Mesenchymal stem cell (in vitro differentiated cells and primary cell): ENCODE data around the gene CTU2. TPM values are rescaled to one million over a fixed set of nuclear protein-coding genes. Genes with fewer than 3 reads are reported as not detected.

Experiments
- DNase-seq: peaks from one replicate; pipeline ENCODE4 v3.0.0-alpha.2; 2013
- H2AFZ ChIP-seq: one replicate; pipeline ENCODE4 v1.6.1; 2013; ENCODE audit warnings: low read depth, mild to moderate bottlenecking, control low read depth, inconsistent platforms, low read length, moderate library complexity
- H2AK5ac ChIP-seq: 2 replicates; pipeline ENCODE4 v1.6.1; 2013; ENCODE audit warnings: low read length, moderate library complexity, mild to moderate bottlenecking, inconsistent platforms; ENCODE audit not compliant: severe bottlenecking
- H2BK120ac ChIP-seq: one replicate; pipeline ENCODE4 v1.6.1; 2013; ENCODE audit warnings: low read depth, mild to moderate bottlenecking, inconsistent platforms, low read length, moderate library complexity
- H2BK12ac ChIP-seq, 2 experiments: one replicate each; pipeline ENCODE4 v1.6.1; 2013; ENCODE audit warnings: inconsistent platforms in 2 of 2, low read length in 2 of 2, mild to moderate bottlenecking in 2 of 2, moderate library complexity in 2 of 2, control low read depth in 1 of 2
- H2BK15ac ChIP-seq: one replicate; pipeline ENCODE4 v1.6.1; 2013; ENCODE audit warnings: mild to moderate bottlenecking, low read depth, inconsistent platforms; ENCODE audit not compliant: poor library complexity, severe bottlenecking
- H2BK5ac ChIP-seq: 2 replicates; pipeline ENCODE4 v1.6.1; 2013; ENCODE audit warnings: low read depth, mild to moderate bottlenecking, low read length, control low read depth, inconsistent platforms; ENCODE audit not compliant: poor library complexity, severe bottlenecking
- H3K14ac ChIP-seq, 2 experiments: one replicate each; pipeline ENCODE4 v1.6.1; 2013; ENCODE audit warnings: inconsistent platforms in 2 of 2, low read length in 2 of 2, control low read depth in 1 of 2, mild to moderate bottlenecking in 1 of 2, moderate library complexity in 1 of 2
- H3K18ac ChIP-seq, 2 experiments: one replicate each; pipeline ENCODE4 v1.6.1; 2013; ENCODE audit warnings: inconsistent platforms in 2 of 2, low read length in 2 of 2, control low read depth in 1 of 2, low read depth in 1 of 2, mild to moderate bottlenecking in 1 of 2
- H3K23ac ChIP-seq, 2 experiments: one replicate each; pipeline ENCODE4 v1.6.1; 2013; ENCODE audit warnings: inconsistent platforms in 2 of 2, low read length in 2 of 2, mild to moderate bottlenecking in 2 of 2, moderate library complexity in 2 of 2, control low read depth in 1 of 2
- H3K27ac ChIP-seq: 2 replicates; pipeline ENCODE4 v1.5.1; 2013; ENCODE audit warnings: mild to moderate bottlenecking, moderate library complexity, low read length, control low read depth, inconsistent platforms; ENCODE audit not compliant: poor library complexity, severe bottlenecking
- H3K27me3 ChIP-seq, 2 experiments: 2 replicates each; pipeline versions ENCODE4 v1.6.1 to v1.7.0; 2013; ENCODE audit warnings: low read length in 2 of 2, mild to moderate bottlenecking in 2 of 2, moderate library complexity in 2 of 2, control low read depth in 1 of 2, inconsistent platforms in 1 of 2; ENCODE audit not compliant: control insufficient read depth in 1 of 2, insufficient read depth in 1 of 2
- H3K36me3 ChIP-seq, 2 experiments: 2 replicates each; pipeline versions ENCODE4 v1.6.1 to v1.7.0; 2013; ENCODE audit warnings: low read length in 2 of 2, control low read depth in 1 of 2, inconsistent platforms in 1 of 2, low read depth in 1 of 2, mild to moderate bottlenecking in 1 of 2; ENCODE audit not compliant: insufficient read depth in 2 of 2, control insufficient read depth in 1 of 2
- H3K4ac ChIP-seq, 2 experiments: one replicate each; pipeline ENCODE4 v1.6.1; 2013; ENCODE audit warnings: inconsistent platforms in 2 of 2, low read length in 2 of 2, mild to moderate bottlenecking in 2 of 2, moderate library complexity in 2 of 2, control low read depth in 1 of 2, low read depth in 1 of 2
- H3K4me1 ChIP-seq: 2 replicates; pipeline ENCODE4 v1.6.1; 2013; ENCODE audit warnings: low read depth, low read length, control low read depth; ENCODE audit not compliant: control insufficient read depth, insufficient read depth
- H3K4me2 ChIP-seq: 2 replicates; pipeline ENCODE4 v1.6.1; 2013; ENCODE audit warnings: low read length, mild to moderate bottlenecking, inconsistent platforms; ENCODE audit not compliant: poor library complexity, severe bottlenecking
- H3K4me3 ChIP-seq, 2 experiments: 2 replicates each; pipeline versions ENCODE4 v1.5.1 to v1.7.0; 2013; ENCODE audit warnings: low read length in 2 of 2, mild to moderate bottlenecking in 2 of 2, control low read depth in 1 of 2, low read depth in 1 of 2; ENCODE audit not compliant: insufficient read depth in 1 of 2
- H3K79me1 ChIP-seq: replicated peaks from 2 replicates; pipeline ENCODE4 v1.6.1; 2013; ENCODE audit warnings: mild to moderate bottlenecking, control low read depth, low read length, inconsistent platforms; ENCODE audit not compliant: poor library complexity, severe bottlenecking
- H3K9ac ChIP-seq: 2 replicates; pipeline ENCODE4 v1.7.0; 2013; ENCODE audit warnings: mild to moderate bottlenecking, low read length, moderate library complexity
- H3K9me3 ChIP-seq: 2 replicates; pipeline ENCODE4 v1.7.0; 2013; ENCODE audit warnings: mild to moderate bottlenecking, low read length; ENCODE audit not compliant: control insufficient read depth
- H4K8ac ChIP-seq: one replicate; pipeline ENCODE4 v1.6.1; 2013; ENCODE audit warnings: inconsistent platforms, mild to moderate bottlenecking, low read length, moderate library complexity
- H4K91ac ChIP-seq: one replicate; pipeline ENCODE4 v1.6.1; 2013; ENCODE audit warnings: mild to moderate bottlenecking, low read length, inconsistent platforms
- WGBS: methylation state at CpG from one replicate; pipeline ENCODE4 v1.1.7; 2013; ENCODE audit warnings: mixed read lengths; 5-methylcytosine and 5-hydroxymethylcytosine counted together
- polyA plus RNA-seq, 2 experiments: library from polyadenylated mRNA; stranded (reverse); fragments of 200-250 nt; gene quantifications; one replicate each; pipeline ENCODE4 v1.2.3, GENCODE V29; 2013

Gene CTU2
- 34.1 TPM for polyA plus RNA-seq (2013, experiment 1 of 2)
- polyA plus RNA-seq (2013, experiment 2 of 2), result 31.6 TPM

GRCh38 chr16:88706229-88706964 is at the start of gene CTU2, which contains the start of gene RNF166:
CTU2 (plus strand) TSS chr16:88706503; CDS start chr16:88706531, 28 bp downstream.
RNF166 (minus strand) TSS chr16:88706408; CDS start chr16:88706325, 83 bp downstream.
- Histone ChIP-seq H2AK5ac (no peak within 1 kb of the TSS), H2BK5ac (no peak within 1 kb of the TSS), H3K4me2 (peak within 1 kb of the TSS; percentile 89), H3K27ac (peak within 1 kb of the TSS; percentile 8), H2BK12ac (no peak within 1 kb of the TSS), H3K9me3 (no peaks in the 10 kb centered on the region), H2AFZ (peak within 1 kb of the TSS; percentile 90), H2BK120ac (peak within 1 kb of the TSS; percentile 39), H3K27me3 (no peaks in the 10 kb centered on the region), H3K36me3 (peaks cover 0 to 48% of the 10 kb centered on the region in 2 experiments), H3K79me1 (peaks cover 45% of the 10 kb centered on the region), H3K18ac (peak within 1 kb of the TSS; percentile 74 to 76), H4K91ac (peak within 1 kb of the TSS; percentile 46), H2BK15ac (peak within 1 kb of the TSS; percentile 81), H3K4me3 (peak within 1 kb of the TSS; percentile 95 to 99), H3K4ac (peak within 1 kb of the TSS; percentile 54 to 75), H4K8ac (peak within 1 kb of the TSS; percentile 91), H3K14ac (peak within 1 kb of the TSS in 1 of 2 experiments; percentile 62), H3K4me1 (peaks cover 31% of the 10 kb centered on the region), H3K23ac (peak within 1 kb of the TSS in 1 of 2 experiments; percentile 80), H3K9ac (peak within 1 kb of the TSS; percentile 93)
- peak; percentile 88 for DNase-seq
- WGBS, result under 1% methylated on average over 62 of the region's 86 CpGs

GRCh38 chr16:88657371-88657770 is 48.9 kb upstream of the CTU2 start:
- no peak overlapping the region for H3K18ac ChIP-seq
- H3K9me3 ChIP-seq, result no peaks in the 10 kb centered on the region
- H3K14ac ChIP-seq, result no peak overlapping the region
- WGBS, result 96% methylated on average over 19 of the region's 19 CpGs
- H3K27me3 ChIP-seq, result no peaks in the 10 kb centered on the region
- H3K23ac ChIP-seq, result no peak overlapping the region
- H2AFZ ChIP-seq, result no peak overlapping the region
- peaks cover 30% of the 10 kb centered on the region for H3K4me1 ChIP-seq
- no peak overlapping the region for H3K4me3 ChIP-seq
- no peak for DNase-seq
- no peak overlapping the region for H2BK15ac ChIP-seq
- no peak overlapping the region for H2AK5ac ChIP-seq
- H2BK120ac ChIP-seq, result no peak overlapping the region
- no peak overlapping the region for H2BK5ac ChIP-seq
- H4K8ac ChIP-seq, result peak overlapping the region; percentile 19
- peaks cover 21% of the 10 kb centered on the region for H3K79me1 ChIP-seq
- H2BK12ac ChIP-seq, result no peak overlapping the region
- H3K27ac ChIP-seq, result no peak overlapping the region
- H4K91ac ChIP-seq, result no peak overlapping the region
- no peak overlapping the region for H3K4me2 ChIP-seq
- H3K36me3 ChIP-seq, result peaks cover 54 to 68% of the 10 kb centered on the region in 2 experiments
- H3K4ac ChIP-seq, result no peak overlapping the region
- no peak overlapping the region for H3K9ac ChIP-seq

GRCh38 chr16:88658714-88659113 is 47.6 kb upstream of the CTU2 start:
- H3K4me3 ChIP-seq, result no peak overlapping the region
- H3K4me2 ChIP-seq, result no peak overlapping the region
- WGBS, result 96% methylated on average over 14 of the region's 15 CpGs
- no peak for DNase-seq
- no peak overlapping the region for H3K9ac ChIP-seq
- H3K23ac ChIP-seq, result no peak overlapping the region
- H2BK120ac ChIP-seq, result no peak overlapping the region
- H4K8ac ChIP-seq, result no peak overlapping the region
- no peak overlapping the region for H2BK15ac ChIP-seq
- H2AK5ac ChIP-seq, result no peak overlapping the region
- H3K18ac ChIP-seq, result no peak overlapping the region
- H2AFZ ChIP-seq, result no peak overlapping the region
- no peak overlapping the region for H4K91ac ChIP-seq
- H2BK12ac ChIP-seq, result no peak overlapping the region
- peaks cover 27% of the 10 kb centered on the region for H3K79me1 ChIP-seq
- no peak overlapping the region for H3K27ac ChIP-seq
- no peak overlapping the region for H3K14ac ChIP-seq
- peaks cover 48 to 55% of the 10 kb centered on the region in 2 experiments for H3K36me3 ChIP-seq
- H3K9me3 ChIP-seq, result no peaks in the 10 kb centered on the region
- H3K27me3 ChIP-seq, result no peaks in the 10 kb centered on the region
- no peak overlapping the region for H2BK5ac ChIP-seq
- H3K4me1 ChIP-seq, result peaks cover 32% of the 10 kb centered on the region
- no peak overlapping the region for H3K4ac ChIP-seq

GRCh38 chr16:88659160-88659559 is 47.1 kb upstream of the CTU2 start:
- H4K91ac ChIP-seq, result peak overlapping the region; percentile 23
- no peak overlapping the region for H2BK15ac ChIP-seq
- H3K4me2 ChIP-seq, result no peak overlapping the region
- H3K27ac ChIP-seq, result no peak overlapping the region
- no peak overlapping the region for H2AFZ ChIP-seq
- H3K79me1 ChIP-seq, result peaks cover 29% of the 10 kb centered on the region
- H2BK5ac ChIP-seq, result no peak overlapping the region
- peak overlapping the region in 1 of 2 experiments; percentile 26 for H3K4ac ChIP-seq
- H4K8ac ChIP-seq, result no peak overlapping the region
- no peak overlapping the region for H3K9ac ChIP-seq
- H2BK12ac ChIP-seq, result no peak overlapping the region
- no peak overlapping the region for H2BK120ac ChIP-seq
- WGBS, result 98% methylated on average over 23 of the region's 25 CpGs
- no peak overlapping the region for H3K23ac ChIP-seq
- no peak for DNase-seq
- peaks cover 32% of the 10 kb centered on the region for H3K4me1 ChIP-seq
- peak overlapping the region in 1 of 2 experiments; percentile 31 for H3K14ac ChIP-seq
- peaks cover 44 to 51% of the 10 kb centered on the region in 2 experiments for H3K36me3 ChIP-seq
- H3K27me3 ChIP-seq, result no peaks in the 10 kb centered on the region
- no peaks in the 10 kb centered on the region for H3K9me3 ChIP-seq
- H3K18ac ChIP-seq, result no peak overlapping the region
- no peak overlapping the region for H2AK5ac ChIP-seq
- H3K4me3 ChIP-seq, result no peak overlapping the region
